Measurements from ENCODE around the gene LYG2.
"Not testable (repeated sequence)": the region's sequence is repeated elsewhere in the genome, so short reads cannot be mapped to it uniquely, and the experiment has no call there.

Gene LYG2

GRCh38 chr2:99255491-99256318, at the start of gene LYG2:
TSS of gene LYG2 (minus strand) at chr2:99255666. CDS start at chr2:99254260, 1,406 bp downstream.
- H3K27ac ChIP-seq (ENCODE audit: low read length), result no peak within 1 kb of the TSS
- H3K4me3 ChIP-seq (ENCODE audit: low read depth in 1 of 2, low read length in 2 of 2), result no peak within 1 kb of the TSS
- no peaks in the 10 kb centered on the region for H3K36me3 ChIP-seq (ENCODE audit: control insufficient read depth in 1 of 2, insufficient read depth in 2 of 2, low read length in 2 of 2)
- H3K27me3 ChIP-seq (ENCODE audit: low read depth, low read length), result no peaks in the 10 kb centered on the region
- peaks cover 0 to 4% of the 10 kb centered on the region in 2 donors for H3K9me3 ChIP-seq (ENCODE audit: control insufficient read depth in 1 of 2, low read length in 2 of 2)
- H3K4me1 ChIP-seq (ENCODE audit: control insufficient read depth in 1 of 2, insufficient read depth in 2 of 2, low read length in 2 of 2), result no peaks in the 10 kb centered on the region

- not testable (repeated sequence) for H3K27ac ChIP-seq (ENCODE audit: low read length)
Measured at GRCh38 chr2:99301097-99301496, 45.6 kb upstream of the LYG2 start, which contains the start of gene LYG1. TSS of gene LYG1 (minus strand) at chr2:99301197. CDS start at chr2:99295670, 5,527 bp downstream.

GRCh38 chr2:99299580-99299979, 44.1 kb upstream of the LYG2 start:
- Histone ChIP-seq H3K9me3 (ENCODE audit: control insufficient read depth in 1 of 2, low read length in 2 of 2) (no peaks in the 10 kb centered on the region), H3K4me1 (ENCODE audit: control insufficient read depth in 1 of 2, insufficient read depth in 2 of 2, low read length in 2 of 2) (no peaks in the 10 kb centered on the region), H3K27ac (ENCODE audit: low read length) (no peak overlapping the region), H3K27me3 (ENCODE audit: low read depth, low read length) (no peaks in the 10 kb centered on the region), H3K36me3 (ENCODE audit: control insufficient read depth in 1 of 2, insufficient read depth in 2 of 2, low read length in 2 of 2) (peaks cover 0 to 14% of the 10 kb centered on the region in 2 donors), H3K4me3 (ENCODE audit: low read depth in 1 of 2, low read length in 2 of 2) (no peak overlapping the region)

More at GRCh38 chr2:99301097-99301496, 45.6 kb upstream of the LYG2 start, which contains the start of gene LYG1:
- not testable (repeated sequence) for H3K4me1 ChIP-seq (ENCODE audit: control insufficient read depth in 1 of 2, insufficient read depth in 2 of 2, low read length in 2 of 2); H3K27me3 ChIP-seq (ENCODE audit: low read depth, low read length); H3K9me3 ChIP-seq (ENCODE audit: control insufficient read depth in 1 of 2, low read length in 2 of 2); H3K4me3 ChIP-seq (ENCODE audit: low read depth in 1 of 2, low read length in 2 of 2)
- peaks cover 0 to 14% of the 10 kb centered on the region in 2 donors for H3K36me3 ChIP-seq (ENCODE audit: control insufficient read depth in 1 of 2, insufficient read depth in 2 of 2, low read length in 2 of 2)

- H3K36me3 ChIP-seq (ENCODE audit: control insufficient read depth in 1 of 2, insufficient read depth in 2 of 2, low read length in 2 of 2), result peaks cover 0 to 8% of the 10 kb centered on the region in 2 donors
- no peak overlapping the region for H3K4me3 ChIP-seq (ENCODE audit: low read depth in 1 of 2, low read length in 2 of 2)
- no peaks in the 10 kb centered on the region for H3K27me3 ChIP-seq (ENCODE audit: low read depth, low read length)
Measured at GRCh38 chr2:99297994-99298393, 42.5 kb upstream of the LYG2 start.

DNA sequence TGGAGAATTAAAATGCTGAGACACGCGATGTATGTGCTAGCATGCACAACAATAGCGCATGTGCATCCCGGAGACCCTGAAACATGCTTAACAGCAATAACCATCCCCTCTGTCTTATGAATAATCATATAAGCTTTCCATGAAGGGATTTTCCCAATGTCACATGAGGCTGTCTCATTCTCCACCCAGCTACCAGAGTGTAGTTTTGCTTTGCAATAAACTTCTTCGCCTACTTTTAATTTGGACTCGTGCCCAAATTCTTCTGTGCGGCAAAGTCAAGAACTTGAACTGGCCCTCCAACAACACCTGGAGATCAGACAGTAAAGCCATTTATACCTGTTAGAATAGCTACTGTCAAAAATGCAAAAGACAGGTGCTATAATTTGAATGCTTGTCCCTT, 30.1 kb upstream of the LYG2 start:
- H3K36me3 ChIP-seq (ENCODE audit: control insufficient read depth in 1 of 2, insufficient read depth in 2 of 2, low read length in 2 of 2), result peaks cover 0 to 37% of the 10 kb centered on the region in 2 donors
- H3K27me3 ChIP-seq (ENCODE audit: low read depth, low read length), result no peaks in the 10 kb centered on the region
- H3K4me1 ChIP-seq (ENCODE audit: control insufficient read depth in 1 of 2, insufficient read depth in 2 of 2, low read length in 2 of 2), result no peaks in the 10 kb centered on the region

More at GRCh38 chr2:99297994-99298393, 42.5 kb upstream of the LYG2 start:
- H3K9me3 ChIP-seq (ENCODE audit: control insufficient read depth in 1 of 2, low read length in 2 of 2), result no peaks in the 10 kb centered on the region
- H3K4me1 ChIP-seq (ENCODE audit: control insufficient read depth in 1 of 2, insufficient read depth in 2 of 2, low read length in 2 of 2), result no peaks in the 10 kb centered on the region
- no peak overlapping the region for H3K27ac ChIP-seq (ENCODE audit: low read length)

GRCh38 chr2:99279969-99280695, 24.7 kb upstream of the LYG2 start:
- H3K4me1 ChIP-seq (ENCODE audit: control insufficient read depth in 1 of 2, insufficient read depth in 2 of 2, low read length in 2 of 2), result no peaks in the 10 kb centered on the region
- peaks cover 0 to 3% of the 10 kb centered on the region in 2 donors for H3K9me3 ChIP-seq (ENCODE audit: control insufficient read depth in 1 of 2, low read length in 2 of 2)
- H3K27ac ChIP-seq (ENCODE audit: low read length), result no peak overlapping the region
- H3K36me3 ChIP-seq (ENCODE audit: control insufficient read depth in 1 of 2, insufficient read depth in 2 of 2, low read length in 2 of 2), result peaks cover 0 to 31% of the 10 kb centered on the region in 2 donors
- no peaks in the 10 kb centered on the region for H3K27me3 ChIP-seq (ENCODE audit: low read depth, low read length)
- no peak overlapping the region for H3K4me3 ChIP-seq (ENCODE audit: low read depth in 1 of 2, low read length in 2 of 2)

More for the DNA sequence above, 30.1 kb upstream of the LYG2 start:
- Histone ChIP-seq H3K9me3 (ENCODE audit: control insufficient read depth in 1 of 2, low read length in 2 of 2) (no peaks in the 10 kb centered on the region), H3K27ac (ENCODE audit: low read length) (no peak overlapping the region), H3K4me3 (ENCODE audit: low read depth in 1 of 2, low read length in 2 of 2) (no peak overlapping the region)

- no peak overlapping the region for H3K27ac ChIP-seq (ENCODE audit: low read length)
- H3K4me3 ChIP-seq (ENCODE audit: low read depth in 1 of 2, low read length in 2 of 2), result no peak overlapping the region
- H3K36me3 ChIP-seq (ENCODE audit: control insufficient read depth in 1 of 2, insufficient read depth in 2 of 2, low read length in 2 of 2), result peaks cover 0 to 20% of the 10 kb centered on the region in 2 donors
- H3K9me3 ChIP-seq (ENCODE audit: control insufficient read depth in 1 of 2, low read length in 2 of 2), result peaks cover 0 to 3% of the 10 kb centered on the region in 2 donors
- H3K27me3 ChIP-seq (ENCODE audit: low read depth, low read length), result no peaks in the 10 kb centered on the region
- no peaks in the 10 kb centered on the region for H3K4me1 ChIP-seq (ENCODE audit: control insufficient read depth in 1 of 2, insufficient read depth in 2 of 2, low read length in 2 of 2)
Measured at GRCh38 chr2:99278793-99279291, 23.4 kb upstream of the LYG2 start.

- not testable (repeated sequence) for H3K27me3 ChIP-seq (ENCODE audit: low read depth, low read length); H3K4me3 ChIP-seq (ENCODE audit: low read depth in 1 of 2, low read length in 2 of 2); H3K9me3 ChIP-seq (ENCODE audit: control insufficient read depth in 1 of 2, low read length in 2 of 2); H3K27ac ChIP-seq (ENCODE audit: low read length); H3K4me1 ChIP-seq (ENCODE audit: control insufficient read depth in 1 of 2, insufficient read depth in 2 of 2, low read length in 2 of 2)
- peaks cover 0 to 15% of the 10 kb centered on the region in 2 donors for H3K36me3 ChIP-seq (ENCODE audit: control insufficient read depth in 1 of 2, insufficient read depth in 2 of 2, low read length in 2 of 2)
Measured at GRCh38 chr2:99278195-99278765, 22.8 kb upstream of the LYG2 start.

- H3K4me3 ChIP-seq (ENCODE audit: low read depth in 1 of 2, low read length in 2 of 2), result no peak overlapping the region
- H3K9me3 ChIP-seq (ENCODE audit: control insufficient read depth in 1 of 2, low read length in 2 of 2), result peaks cover 0 to 3% of the 10 kb centered on the region in 2 donors
- H3K27ac ChIP-seq (ENCODE audit: low read length), result no peak overlapping the region
- H3K36me3 ChIP-seq (ENCODE audit: control insufficient read depth in 1 of 2, insufficient read depth in 2 of 2, low read length in 2 of 2), result peaks cover 0 to 11% of the 10 kb centered on the region in 2 donors
- H3K27me3 ChIP-seq (ENCODE audit: low read depth, low read length), result no peaks in the 10 kb centered on the region
- no peaks in the 10 kb centered on the region for H3K4me1 ChIP-seq (ENCODE audit: control insufficient read depth in 1 of 2, insufficient read depth in 2 of 2, low read length in 2 of 2)
Measured at GRCh38 chr2:99275882-99276281, 20.4 kb upstream of the LYG2 start.

GRCh38 chr2:99261242-99261641, 5.8 kb upstream of the LYG2 start:
- Histone ChIP-seq H3K27ac (ENCODE audit: low read length) (no peak overlapping the region), H3K36me3 (ENCODE audit: control insufficient read depth in 1 of 2, insufficient read depth in 2 of 2, low read length in 2 of 2) (peaks cover 3 to 4% of the 10 kb centered on the region in 2 donors), H3K4me1 (ENCODE audit: control insufficient read depth in 1 of 2, insufficient read depth in 2 of 2, low read length in 2 of 2) (no peaks in the 10 kb centered on the region), H3K27me3 (ENCODE audit: low read depth, low read length) (no peaks in the 10 kb centered on the region), H3K9me3 (ENCODE audit: control insufficient read depth in 1 of 2, low read length in 2 of 2) (peaks cover 0 to 4% of the 10 kb centered on the region in 2 donors), H3K4me3 (ENCODE audit: low read depth in 1 of 2, low read length in 2 of 2) (no peak overlapping the region)

DNA sequence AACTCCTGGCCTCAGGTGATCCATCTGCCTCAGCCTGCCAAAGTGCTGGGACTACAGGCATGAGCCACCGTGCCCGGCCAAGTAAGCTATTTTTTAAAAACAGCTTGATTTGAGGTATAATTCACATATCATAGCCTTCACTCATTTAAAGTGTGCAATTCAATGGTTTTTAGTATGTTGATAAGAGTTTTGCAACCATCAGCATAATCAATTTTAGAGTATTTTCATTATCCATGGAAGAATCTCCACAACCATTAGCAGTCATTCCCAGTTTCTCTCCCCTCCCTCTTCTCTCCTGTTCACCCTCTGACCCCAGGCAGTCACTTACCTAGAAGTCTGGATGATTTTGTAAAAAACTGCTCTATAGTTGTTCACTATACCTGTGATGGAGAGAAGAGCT, 4.7 kb upstream of the LYG2 start:
- no peak overlapping the region for H3K27ac ChIP-seq (ENCODE audit: low read length)
- H3K36me3 ChIP-seq (ENCODE audit: control insufficient read depth in 1 of 2, insufficient read depth in 2 of 2, low read length in 2 of 2), result peaks cover 3 to 4% of the 10 kb centered on the region in 2 donors
- H3K9me3 ChIP-seq (ENCODE audit: control insufficient read depth in 1 of 2, low read length in 2 of 2), result peaks cover 0 to 4% of the 10 kb centered on the region in 2 donors
- H3K27me3 ChIP-seq (ENCODE audit: low read depth, low read length), result no peaks in the 10 kb centered on the region
- no peak overlapping the region for H3K4me3 ChIP-seq (ENCODE audit: low read depth in 1 of 2, low read length in 2 of 2)
- no peaks in the 10 kb centered on the region for H3K4me1 ChIP-seq (ENCODE audit: control insufficient read depth in 1 of 2, insufficient read depth in 2 of 2, low read length in 2 of 2)

All from muscle layer of duodenum (tissue), 2 donors.